Activated CD4-positive, alpha-beta T cell treated with anti-CD3 and anti-CD28 coated beads for 4 hours (primary cell): Measurements from ENCODE around the gene OPN4.

Experiments
- DNase-seq, 2 donors: peaks; one replicate each; pipeline ENCODE4 v3.0.0-alpha.2; 2020

Gene OPN4

GRCh38 chr10:86647773-86648703, 6.3 kb upstream of the OPN4 start:
- DNase-seq: no peak

- DNase-seq: no peak
These were observed 5.5 kb upstream of the OPN4 start for GRCh38 chr10:86648704-86649427.

GRCh38 chr10:86649471-86650150, 4.7 kb upstream of the OPN4 start:
- no peak for DNase-seq

- no peak for DNase-seq
These were observed 4.2 kb upstream of the OPN4 start for GRCh38 chr10:86650151-86650550.

- no peak for DNase-seq
These were observed 3.3 kb upstream of the OPN4 start for GRCh38 chr10:86651021-86651471.

GRCh38 chr10:86651631-86652331, 2.6 kb upstream of the OPN4 start:
- no peak for DNase-seq

GRCh38 chr10:86652361-86653202, 1.8 kb upstream of the OPN4 start:
- no peak for DNase-seq

GRCh38 chr10:86653379-86653778, 968 bp upstream of the OPN4 start:
- no peak for DNase-seq

GRCh38 chr10:86653987-86654386, 360 bp upstream of the OPN4 start:
- DNase-seq: no peak

GRCh38 chr10:86655173-86655540, 810 bp downstream of the OPN4 start:
- no peak for DNase-seq

- no peak for DNase-seq
These were observed 1.2 kb downstream of the OPN4 start for GRCh38 chr10:86655596-86655995.

GRCh38 chr10:86657011-86657395, 2.7 kb downstream of the OPN4 start:
- no peak for DNase-seq

GRCh38 chr10:86657396-86658011, 3.2 kb downstream of the OPN4 start:
- no peak for DNase-seq

GRCh38 chr10:86658261-86658741, 4.0 kb downstream of the OPN4 start:
- no peak for DNase-seq

- no peak for DNase-seq
These were observed 4.4 kb downstream of the OPN4 start for GRCh38 chr10:86658751-86659150.

- DNase-seq: no peak
These were observed 4.9 kb downstream of the OPN4 start for GRCh38 chr10:86659161-86659691.

- DNase-seq: no peak
These were observed 5.5 kb downstream of the OPN4 start for GRCh38 chr10:86659721-86660453.

- no peak for DNase-seq
These were observed 7.0 kb downstream of the OPN4 start for GRCh38 chr10:86661161-86662025.
